ENCODE results near the gene ARL2.
"Not testable (repeated sequence)": the region's sequence is repeated elsewhere in the genome, so short reads cannot be mapped to it uniquely, and the experiment has no call there.

The ARL2 gene

GRCh38 chr11:65013888-65014725 lies at the start of gene ARL2:
Gene ARL2 (plus strand): TSS chr11:65014160. CDS start chr11:65014208, 48 bp downstream.
- Histone ChIP-seq H3K4me3 (peak within 1 kb of the TSS; percentile 89), H3K27ac (peak within 1 kb of the TSS; percentile 90), H3K9ac (ENCODE audit: insufficient read length) (peak within 1 kb of the TSS; percentile 85), H3K9me3 (ENCODE audit: low read depth, low read length) (no peaks in the 10 kb centered on the region), H3K36me3 (ENCODE audit: insufficient read depth, low read length) (no peaks in the 10 kb centered on the region; the same call in 1 of the 2 replicates)
- peak; percentile 71 for TF ChIP-seq POLR2AphosphoS5 (IDR thresholded peaks at IDR 0.05; ENCODE audit: borderline replicate concordance, low read depth, low read length)
- no peak for TF ChIP-seq EZH2 (IDR thresholded peaks at IDR 0.05)
- no peak for TF ChIP-seq FOXP2 (optimal IDR thresholded peaks at IDR 0.05; ENCODE audit: control extremely low read depth, extremely low read length, insufficient read depth)
- DNase-seq (ENCODE audit: low read depth, low spot score): no peak

GRCh38 chr11:64967375-64967774 lies 46.6 kb upstream of the ARL2 start:
- no peak for DNase-seq (ENCODE audit: low read depth, low spot score)
- Histone ChIP-seq H3K36me3 (ENCODE audit: insufficient read depth, low read length) (no peaks in the 10 kb centered on the region), H3K4me3 (no peak overlapping the region), H3K27ac (no peak overlapping the region), H3K9ac (ENCODE audit: insufficient read length) (no peak overlapping the region), H3K9me3 (ENCODE audit: low read depth, low read length) (no peaks in the 10 kb centered on the region)
- TF ChIP-seq EZH2 (IDR thresholded peaks at IDR 0.05): no peak
- TF ChIP-seq POLR2AphosphoS5 (IDR thresholded peaks at IDR 0.05; ENCODE audit: borderline replicate concordance, low read depth, low read length): no peak

GRCh38 chr11:64969209-64969608 lies 44.8 kb upstream of the ARL2 start:
- Histone ChIP-seq H3K9me3 (ENCODE audit: low read depth, low read length) (no peaks in the 10 kb centered on the region), H3K27ac (no peak overlapping the region), H3K36me3 (ENCODE audit: insufficient read depth, low read length) (no peaks in the 10 kb centered on the region), H3K4me3 (no peak overlapping the region), H3K9ac (ENCODE audit: insufficient read length) (no peak overlapping the region)
- no peak for DNase-seq (ENCODE audit: low read depth, low spot score)
- TF ChIP-seq POLR2AphosphoS5 (IDR thresholded peaks at IDR 0.05; ENCODE audit: borderline replicate concordance, low read depth, low read length) (no peak), EZH2 (IDR thresholded peaks at IDR 0.05) (no peak), FOXP2 (optimal IDR thresholded peaks at IDR 0.05; ENCODE audit: control extremely low read depth, extremely low read length, insufficient read depth) (no peak)

GRCh38 chr11:64970731-64971151 lies 43.2 kb upstream of the ARL2 start:
- no peak overlapping the region for H3K27ac ChIP-seq
- no peak overlapping the region for H3K9ac ChIP-seq (ENCODE audit: insufficient read length)

GRCh38 chr11:64971421-64972233 lies 42.3 kb upstream of the ARL2 start, which contains the start of gene MAJIN:
Gene MAJIN (minus strand): TSS chr11:64972108. CDS start chr11:64959405, 12,703 bp downstream.
- DNase-seq (ENCODE audit: low read depth, low spot score): no peak
- Histone ChIP-seq H3K27ac (no peak within 1 kb of the TSS), H3K9ac (ENCODE audit: insufficient read length) (no peak within 1 kb of the TSS), H3K9me3 (ENCODE audit: low read depth, low read length) (no peaks in the 10 kb centered on the region), H3K4me3 (no peak within 1 kb of the TSS), H3K36me3 (ENCODE audit: insufficient read depth, low read length) (no peaks in the 10 kb centered on the region)
- TF ChIP-seq EZH2 (IDR thresholded peaks at IDR 0.05) (no peak), FOXP2 (optimal IDR thresholded peaks at IDR 0.05; ENCODE audit: control extremely low read depth, extremely low read length, insufficient read depth) (no peak), POLR2AphosphoS5 (IDR thresholded peaks at IDR 0.05; ENCODE audit: borderline replicate concordance, low read depth, low read length) (no peak)

More at GRCh38 chr11:64970731-64971151, 43.2 kb upstream of the ARL2 start:
- no peak for TF ChIP-seq POLR2AphosphoS5 (IDR thresholded peaks at IDR 0.05; ENCODE audit: borderline replicate concordance, low read depth, low read length)
- TF ChIP-seq EZH2 (IDR thresholded peaks at IDR 0.05): no peak
- TF ChIP-seq FOXP2 (optimal IDR thresholded peaks at IDR 0.05; ENCODE audit: control extremely low read depth, extremely low read length, insufficient read depth): no peak
- Histone ChIP-seq H3K9me3 (ENCODE audit: low read depth, low read length) (no peaks in the 10 kb centered on the region), H3K4me3 (no peak overlapping the region), H3K36me3 (ENCODE audit: insufficient read depth, low read length) (no peaks in the 10 kb centered on the region)
- DNase-seq (ENCODE audit: low read depth, low spot score): no peak

GRCh38 chr11:64974124-64974523 lies 39.8 kb upstream of the ARL2 start:
- no peak overlapping the region for H3K27ac ChIP-seq
- no peak for TF ChIP-seq POLR2AphosphoS5 (IDR thresholded peaks at IDR 0.05; ENCODE audit: borderline replicate concordance, low read depth, low read length)
- TF ChIP-seq FOXP2 (optimal IDR thresholded peaks at IDR 0.05; ENCODE audit: control extremely low read depth, extremely low read length, insufficient read depth): no peak
- TF ChIP-seq EZH2 (IDR thresholded peaks at IDR 0.05): no peak
- no peak for DNase-seq (ENCODE audit: low read depth, low spot score)
- no peak overlapping the region for H3K9ac ChIP-seq (ENCODE audit: insufficient read length)
- H3K4me3 ChIP-seq: no peak overlapping the region
- H3K9me3 ChIP-seq (ENCODE audit: low read depth, low read length): no peaks in the 10 kb centered on the region
- H3K36me3 ChIP-seq (ENCODE audit: insufficient read depth, low read length): no peaks in the 10 kb centered on the region

- Histone ChIP-seq H3K9ac (ENCODE audit: insufficient read length) (no peak overlapping the region), H3K9me3 (ENCODE audit: low read depth, low read length) (no peaks in the 10 kb centered on the region), H3K4me3 (no peak overlapping the region), H3K36me3 (ENCODE audit: insufficient read depth, low read length) (no peaks in the 10 kb centered on the region), H3K27ac (no peak overlapping the region)
- DNase-seq (ENCODE audit: low read depth, low spot score): no peak
- no peak for TF ChIP-seq POLR2AphosphoS5 (IDR thresholded peaks at IDR 0.05; ENCODE audit: borderline replicate concordance, low read depth, low read length)
Measured at GRCh38 chr11:64976651-64977050, 37.3 kb upstream of the ARL2 start.

- not testable (repeated sequence) for DNase-seq (ENCODE audit: low read depth, low spot score); H3K36me3 ChIP-seq (ENCODE audit: insufficient read depth, low read length); H3K4me3 ChIP-seq; H3K9me3 ChIP-seq (ENCODE audit: low read depth, low read length); H3K9ac ChIP-seq (ENCODE audit: insufficient read length); H3K27ac ChIP-seq
Measured at GRCh38 chr11:64983339-64983738, 30.6 kb upstream of the ARL2 start.

All from SK-N-MC (cell line).